HG03135 (cell line): ENCODE results near the gene CAMK1D.
"Not testable (repeated sequence)": the region's sequence is repeated elsewhere in the genome, so short reads cannot be mapped to it uniquely, and the experiment has no call there.

Experiments
- ATAC-seq: cut with Tn5 transposase; IDR thresholded peaks from one replicate; pipeline ENCODE4 v1.9.1; 2021; ENCODE audit warnings: mild to moderate bottlenecking, moderate library complexity; ENCODE audit not compliant: unreplicated experiment

CAMK1D gene

DNA sequence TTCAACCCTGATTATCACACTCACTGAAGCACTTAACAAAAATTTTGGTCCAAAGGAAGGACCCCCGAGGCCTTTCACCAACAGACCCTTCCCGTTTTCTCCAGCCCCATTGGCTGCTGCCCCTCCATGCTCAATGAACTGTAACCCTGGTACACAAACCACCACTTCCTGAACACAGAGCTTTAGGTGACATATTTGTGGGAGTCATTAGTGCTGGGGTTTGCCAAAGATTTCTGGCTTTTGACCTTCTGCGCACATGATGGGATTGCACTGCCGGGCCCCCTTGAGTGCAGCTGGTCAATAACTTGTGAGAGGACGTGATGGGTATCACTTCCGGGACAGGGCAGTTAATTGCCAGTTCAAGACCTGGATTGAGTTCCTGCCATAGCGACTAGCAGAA, 9.0 kb upstream of the CAMK1D start:
- ATAC-seq: no peak

GRCh38 chr10:12340937-12341336, 8.4 kb upstream of the CAMK1D start:
- ATAC-seq: no peak

GRCh38 chr10:12341526-12341925, 7.8 kb upstream of the CAMK1D start:
- no peak for ATAC-seq

- ATAC-seq: no peak
These were observed 4.8 kb upstream of the CAMK1D start for GRCh38 chr10:12344375-12345110.

DNA sequence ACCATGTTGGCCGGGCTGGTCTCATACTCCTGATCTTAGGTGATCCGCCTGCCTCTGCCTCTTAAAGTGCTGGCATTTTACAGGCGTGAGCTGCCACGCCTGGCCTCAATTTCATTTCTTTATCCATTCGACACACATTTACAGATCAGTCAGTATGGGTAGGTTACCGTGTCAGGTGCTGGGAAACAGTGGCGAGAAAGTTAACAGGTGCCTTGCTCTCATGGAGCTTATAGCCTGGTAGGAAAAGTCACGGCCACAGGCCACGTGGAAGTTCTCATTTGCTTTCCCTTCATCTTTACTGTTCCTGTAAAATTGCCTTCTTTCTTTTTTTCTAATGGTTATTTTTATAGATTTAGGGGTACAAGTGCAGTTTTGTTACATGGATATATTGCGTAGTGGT, 2.6 kb upstream of the CAMK1D start:
- no peak for ATAC-seq

- no peak for ATAC-seq
These were observed 965 bp upstream of the CAMK1D start for GRCh38 chr10:12348294-12348869.

DNA sequence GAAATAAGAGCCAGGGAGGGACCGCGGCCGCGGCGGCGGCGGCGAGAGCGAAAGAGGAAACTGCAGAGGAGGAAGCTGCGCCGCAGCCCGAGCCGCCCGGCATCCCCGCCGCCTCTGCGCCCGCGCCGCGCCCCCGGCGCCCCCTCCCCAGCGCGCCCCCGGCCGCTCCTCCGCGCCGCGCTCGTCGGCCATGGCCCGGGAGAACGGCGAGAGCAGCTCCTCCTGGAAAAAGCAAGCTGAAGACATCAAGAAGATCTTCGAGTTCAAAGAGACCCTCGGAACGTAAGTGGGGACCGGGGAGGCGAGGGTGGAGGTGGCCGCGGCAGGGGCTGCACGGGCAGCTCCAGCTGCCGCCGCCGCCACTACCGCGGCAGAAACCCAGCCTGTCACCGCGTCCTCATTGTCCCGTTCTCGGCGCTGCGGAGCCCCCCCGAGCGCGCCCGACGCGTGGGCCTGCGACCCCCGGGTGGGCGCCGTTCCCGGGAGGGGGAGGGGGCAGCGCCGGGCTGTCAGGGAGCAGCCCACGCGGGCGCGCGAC, 351 bp downstream of the CAMK1D start:
- peak; percentile 43 for ATAC-seq

- ATAC-seq: peak; percentile 36
These were observed 973 bp downstream of the CAMK1D start for GRCh38 chr10:12350167-12350872.

DNA sequence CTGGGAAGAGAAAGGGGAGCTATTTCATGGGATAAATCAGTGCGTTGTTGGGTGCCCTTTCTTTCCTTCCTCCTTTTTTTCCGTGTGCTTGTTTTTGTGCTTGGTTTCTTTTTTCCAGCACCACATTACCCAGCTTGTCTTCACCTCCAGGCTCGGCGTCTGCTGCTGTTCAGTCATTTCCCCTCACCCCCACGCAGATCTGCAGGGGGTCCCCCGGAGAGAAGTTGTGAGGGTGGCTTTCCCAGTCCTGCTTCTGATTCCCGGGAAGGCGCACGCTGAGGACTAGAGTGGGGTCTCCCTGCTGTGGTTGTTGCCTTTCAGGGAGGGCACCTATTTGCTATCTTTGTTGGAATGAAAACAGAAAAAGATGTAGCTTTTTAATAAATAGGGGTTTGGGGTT, 1.6 kb downstream of the CAMK1D start:
- no peak for ATAC-seq

DNA sequence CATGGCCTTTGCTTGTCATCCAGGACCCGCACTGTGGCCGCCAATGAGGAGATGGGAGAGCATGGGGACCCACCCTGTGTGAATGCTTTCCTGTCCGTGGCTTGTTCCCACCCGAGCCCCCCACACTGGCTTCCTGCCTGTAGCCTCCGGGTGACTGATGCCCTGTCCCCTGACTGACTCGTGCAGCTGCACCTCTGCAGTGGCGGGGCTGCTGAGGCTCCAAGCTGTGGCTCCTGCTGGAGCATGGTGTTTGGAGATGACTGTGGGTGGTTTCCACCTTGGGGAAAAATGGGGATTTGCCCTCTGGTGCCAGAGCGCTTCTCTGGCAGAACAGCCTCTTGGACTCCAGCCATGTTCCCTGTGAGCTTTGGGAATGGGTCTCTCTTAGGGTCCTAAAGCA, 2.1 kb downstream of the CAMK1D start:
- no peak for ATAC-seq

GRCh38 chr10:12351889-12352288, 2.5 kb downstream of the CAMK1D start:
- ATAC-seq: no peak

DNA sequence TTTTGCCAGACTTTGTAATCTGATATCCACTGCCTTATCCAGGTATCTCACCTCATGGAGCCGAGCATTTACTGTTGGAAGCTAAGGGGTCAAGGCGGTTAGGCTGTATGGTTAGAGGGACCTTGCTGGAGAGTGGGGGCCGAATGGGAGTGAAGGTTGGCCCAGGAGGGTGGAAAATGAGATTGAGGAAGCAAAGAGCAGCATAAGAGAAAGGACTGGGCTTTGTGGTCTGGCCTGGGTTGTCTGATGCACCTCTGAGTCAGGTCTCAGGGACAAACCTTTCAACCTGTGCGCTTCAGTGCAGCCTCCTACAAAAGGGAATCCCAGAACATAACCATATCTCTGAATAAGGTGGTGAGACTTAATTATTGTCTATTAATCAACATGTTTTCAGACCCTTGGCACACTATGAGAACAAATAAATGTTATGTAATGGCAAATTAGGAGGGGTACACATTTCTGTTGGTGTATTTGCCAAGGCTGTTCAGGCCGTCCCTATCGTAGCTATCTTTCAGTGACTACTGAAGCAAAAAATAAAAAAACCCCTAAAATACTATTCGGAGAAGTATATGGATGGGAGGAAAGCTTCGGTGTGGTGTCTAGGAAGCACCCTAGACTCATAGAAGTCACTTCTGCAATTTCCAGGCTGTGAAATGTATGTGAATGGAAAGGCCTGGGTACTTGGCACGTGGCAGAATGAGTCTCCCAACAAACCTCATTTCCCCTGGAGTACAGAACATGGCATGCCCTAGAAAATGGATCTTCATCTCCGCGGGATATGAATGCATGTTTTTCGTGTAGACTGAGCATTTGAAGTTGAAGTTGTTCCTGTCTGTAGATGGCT, 4.3 kb downstream of the CAMK1D start:
- no peak for ATAC-seq

GRCh38 chr10:12354696-12355095, 5.3 kb downstream of the CAMK1D start:
- ATAC-seq: not testable (repeated sequence)

DNA sequence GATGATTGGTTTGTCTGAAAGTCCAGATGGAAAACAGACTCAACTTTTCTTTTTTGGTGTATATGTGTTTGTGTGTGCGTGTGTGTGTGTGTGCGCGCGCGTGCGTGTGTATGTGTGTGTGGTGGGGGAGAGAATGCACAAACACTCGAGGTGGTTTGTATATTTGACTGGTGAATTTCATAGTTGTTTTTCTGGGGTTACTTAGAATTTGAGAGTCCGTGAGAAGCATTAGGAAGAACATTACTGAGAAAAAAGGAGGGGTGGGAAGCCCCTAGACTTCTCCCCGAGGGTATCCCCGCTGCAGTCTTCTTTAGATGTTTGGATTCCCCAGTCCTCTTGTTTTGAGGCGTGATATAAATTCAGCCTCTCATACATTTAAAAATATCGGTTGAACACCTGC, 6.0 kb downstream of the CAMK1D start:
- no peak for ATAC-seq

GRCh38 chr10:12357525-12358151, 8.3 kb downstream of the CAMK1D start:
- no peak for ATAC-seq

- ATAC-seq: no peak
These were observed 9.7 kb downstream of the CAMK1D start for GRCh38 chr10:12358863-12359564.

GRCh38 chr10:12360461-12360860, 11.1 kb downstream of the CAMK1D start:
- ATAC-seq: no peak

GRCh38 chr10:12361115-12361514, 11.8 kb downstream of the CAMK1D start:
- ATAC-seq: not testable (repeated sequence)

GRCh38 chr10:12364559-12364958, 15.2 kb downstream of the CAMK1D start:
- no peak for ATAC-seq

DNA sequence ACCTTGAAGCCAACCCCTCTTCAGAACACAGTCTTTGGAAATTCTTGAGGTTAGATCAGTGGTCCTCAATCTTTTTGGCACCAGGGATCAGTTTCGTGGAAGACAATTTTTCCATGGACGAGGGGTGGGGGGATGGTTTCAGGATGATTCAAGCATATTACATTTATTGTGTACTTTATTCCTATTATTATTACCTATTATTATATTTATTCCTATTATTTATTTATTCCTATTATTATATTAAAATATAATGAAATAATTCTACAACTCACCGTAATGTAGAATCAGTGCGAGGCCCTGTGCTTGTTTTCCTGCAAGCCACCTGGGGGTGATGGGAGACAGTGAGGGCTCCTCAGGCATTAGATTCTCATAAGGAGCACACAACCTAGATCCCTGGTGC, 17.9 kb downstream of the CAMK1D start:
- ATAC-seq: no peak
